Left ventricle myocardium inferior (tissue), 1 donor: ENCODE results near the gene ANKIB1. TPM values are rescaled to one million over a fixed set of nuclear protein-coding genes. Genes with fewer than 3 reads are reported as not detected.

Experiments
- DNase-seq: peaks from one replicate; pipeline ENCODE4 v3.0.0-alpha.2; 2020
- H3K27ac ChIP-seq: fragments of 200-600 bp; replicated peaks from 2 replicates; pipeline ENCODE4 v1.8.0; 2021
- H3K27me3 ChIP-seq: fragments of 200-600 bp; 2 replicates; pipeline ENCODE4 v1.8.0; 2021; ENCODE audit warnings: low read depth
- H3K36me3 ChIP-seq: fragments of 200-600 bp; 2 replicates; pipeline ENCODE4 v1.8.0; 2021
- H3K4me1 ChIP-seq: fragments of 200-600 bp; 2 replicates; pipeline ENCODE4 v1.8.0; 2021
- H3K4me3 ChIP-seq: fragments of 200-600 bp; 2 replicates; pipeline ENCODE4 v1.8.0; 2021; ENCODE audit warnings: mild to moderate bottlenecking, moderate library complexity
- H3K9me3 ChIP-seq: fragments of 200-600 bp; replicated peaks from 2 replicates; pipeline ENCODE4 v1.8.0; 2021
- CTCF ChIP-seq: fragments of 200-600 bp; IDR thresholded peaks from 2 replicates; pipeline ENCODE4 v1.8.0; 2021; ENCODE audit warnings: antibody characterized with exemption, mild to moderate bottlenecking, borderline replicate concordance
- intact Hi-C: fragments of 100-400 bp; cut with micrococcal nuclease; formaldehyde crosslinking; loops from one replicate; pipeline ENCODE4 v1.11.0; 2022
- total RNA-seq: library from RNA; stranded (reverse); fragmentation: NEBNext Ultra II Directional; extraction: Animal tissue kit (Norgen Biotek cat#: 25700); gene quantifications from one replicate; pipeline ENCODE4 v1.2.1, GENCODE V29; 2021
- donor health status: DM: no; HTN: yes; CAD: no; lungs with severe emphysema.

The ANKIB1 gene
- total RNA-seq, 1 donor from 2014 or later: 49.9 TPM

DNA sequence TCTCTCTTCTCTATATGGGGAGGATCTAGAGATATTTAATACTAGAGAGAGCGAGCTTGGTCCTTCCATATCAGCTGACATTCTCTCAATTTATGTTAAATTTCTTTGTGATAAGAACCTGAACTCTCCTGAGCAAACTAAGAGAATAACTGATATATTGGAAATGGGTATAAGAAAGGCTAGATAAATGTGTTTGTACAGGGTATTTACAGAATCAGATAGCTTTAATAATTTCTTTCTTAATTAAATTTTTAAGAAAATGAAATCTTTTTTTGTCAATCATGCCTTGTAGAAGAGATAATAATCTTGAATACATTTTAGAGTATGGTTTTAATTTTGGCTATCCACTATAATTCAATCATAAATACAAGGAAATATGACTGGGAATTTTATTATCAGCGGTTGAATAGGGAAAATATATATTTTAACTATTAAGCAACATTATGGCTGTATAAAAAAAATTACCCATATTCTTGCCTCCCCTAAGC is 58.7 kb downstream of the ANKIB1 start:
- intact Hi-C loops: no loop called here
- DNase-seq: no peak
- peaks cover 17% of the 10 kb centered on the region for H3K36me3 ChIP-seq
- H3K27me3 ChIP-seq: no peaks in the 10 kb centered on the region
- H3K27ac ChIP-seq: no peak overlapping the region
- no peak overlapping the region for H3K4me3 ChIP-seq
- no peak for TF ChIP-seq CTCF
- H3K4me1 ChIP-seq: no peaks in the 10 kb centered on the region
- no peaks in the 10 kb centered on the region for H3K9me3 ChIP-seq

DNA sequence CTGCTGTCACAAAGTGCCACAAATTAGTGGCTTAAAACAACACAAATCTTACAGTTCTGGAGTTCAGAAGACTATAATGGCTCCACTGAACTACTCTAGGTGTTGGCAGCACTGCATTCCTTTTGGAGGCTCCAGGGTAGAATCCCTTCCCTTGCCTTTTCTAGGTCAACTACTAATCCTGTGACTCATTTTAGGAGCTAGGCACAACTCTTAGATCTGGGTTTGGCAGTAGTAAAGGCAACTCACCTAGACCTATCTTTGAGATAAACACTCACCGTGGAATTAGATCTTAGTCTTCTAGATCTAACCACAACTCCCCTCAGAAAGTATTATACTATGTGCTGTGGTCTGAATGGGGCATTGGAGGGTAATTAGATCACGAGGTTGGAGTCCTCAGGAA is 60.4 kb downstream of the ANKIB1 start:
- H3K27me3 ChIP-seq: no peaks in the 10 kb centered on the region
- no peak for TF ChIP-seq CTCF
- H3K4me3 ChIP-seq: no peak overlapping the region
- DNase-seq: no peak
- intact Hi-C loops: no loop called here
- peaks cover 12% of the 10 kb centered on the region for H3K36me3 ChIP-seq
- H3K9me3 ChIP-seq: no peaks in the 10 kb centered on the region
- no peaks in the 10 kb centered on the region for H3K4me1 ChIP-seq
- H3K27ac ChIP-seq: no peak overlapping the region

DNA sequence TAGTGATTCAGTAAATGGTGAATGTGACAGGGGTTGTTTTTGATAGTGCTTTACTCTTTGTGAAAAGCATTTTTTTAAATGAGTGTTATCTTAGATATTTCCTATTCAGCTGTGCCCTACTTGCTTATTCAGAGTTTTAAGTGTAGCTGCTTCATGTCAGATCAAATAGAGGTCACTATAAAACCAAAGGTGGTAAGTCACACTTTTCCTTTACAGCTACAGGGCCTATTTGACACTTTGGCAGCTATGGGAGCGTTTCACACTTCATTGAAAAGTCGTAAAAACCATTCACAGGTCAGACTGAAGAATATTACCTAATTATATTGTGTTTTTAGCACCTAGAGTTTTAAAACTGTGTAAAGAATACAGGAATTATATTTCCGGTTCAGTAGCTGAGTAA is 67.3 kb downstream of the ANKIB1 start:
- Histone ChIP-seq H3K4me3 (no peak overlapping the region), H3K27ac (no peak overlapping the region), H3K27me3 (no peaks in the 10 kb centered on the region), H3K4me1 (no peaks in the 10 kb centered on the region), H3K36me3 (peaks cover 6% of the 10 kb centered on the region), H3K9me3 (no peaks in the 10 kb centered on the region)
- TF ChIP-seq CTCF: no peak
- intact Hi-C loops: no loop called here
- DNase-seq: no peak

- no peak for DNase-seq
- Histone ChIP-seq H3K27ac (no peak overlapping the region), H3K4me3 (no peak overlapping the region), H3K27me3 (no peaks in the 10 kb centered on the region), H3K36me3 (peaks cover 15% of the 10 kb centered on the region), H3K4me1 (no peaks in the 10 kb centered on the region), H3K9me3 (no peaks in the 10 kb centered on the region)
- no peak for TF ChIP-seq CTCF
- intact Hi-C loops: no loop called here
Observed at GRCh38 chr7:92319243-92319642, 73.5 kb downstream of the ANKIB1 start.

- H3K4me1 ChIP-seq: peaks cover 14% of the 10 kb centered on the region
- peak overlapping the region; percentile 5 for H3K27ac ChIP-seq
- no peak overlapping the region for H3K4me3 ChIP-seq
- no peaks in the 10 kb centered on the region for H3K9me3 ChIP-seq
- no peak for TF ChIP-seq CTCF
- H3K36me3 ChIP-seq: peaks cover 19% of the 10 kb centered on the region
- no peaks in the 10 kb centered on the region for H3K27me3 ChIP-seq
- intact Hi-C loops: no loop called here
- DNase-seq: no peak
Observed at GRCh38 chr7:92325173-92325572, 79.4 kb downstream of the ANKIB1 start.

- Histone ChIP-seq H3K9me3 (no peaks in the 10 kb centered on the region), H3K4me1 (peaks cover 14% of the 10 kb centered on the region), H3K27ac (no peak overlapping the region), H3K27me3 (no peaks in the 10 kb centered on the region), H3K36me3 (peaks cover 15% of the 10 kb centered on the region), H3K4me3 (no peak overlapping the region)
- no peak for TF ChIP-seq CTCF
- DNase-seq: no peak
- intact Hi-C loops: no loop called here
Observed at GRCh38 chr7:92325858-92326257, 80.1 kb downstream of the ANKIB1 start.
